HEK293T (cell line): ENCODE measurements around the gene MAST4.

Experiments used
- ARNT ChIP-seq: fragments of 450-650 bp; IDR thresholded peaks from 2 replicates; pipeline ENCODE4 v1.6.1; 2017; ENCODE audit warnings: mild to moderate bottlenecking
- BHLHE40 ChIP-seq: fragments of 450-650 bp; IDR thresholded peaks from 2 replicates; pipeline ENCODE4 v1.6.1; 2016; ENCODE audit warnings: mild to moderate bottlenecking, moderate library complexity, borderline replicate concordance
- ELF4 ChIP-seq: fragments of 450-650 bp; IDR thresholded peaks from 2 replicates; pipeline ENCODE4 v1.6.1; 2017; ENCODE audit warnings: antibody characterized with exemption
- FOXK2 ChIP-seq: fragments of 450-650 bp; IDR thresholded peaks from 2 replicates; pipeline ENCODE4 v1.6.1; 2016; ENCODE audit warnings: mild to moderate bottlenecking
- FOXM1 ChIP-seq: fragments of 450-650 bp; IDR thresholded peaks from 2 replicates; pipeline ENCODE4 v1.6.1; 2017; ENCODE audit warnings: mild to moderate bottlenecking, borderline replicate concordance
- L3MBTL2 ChIP-seq: fragments of 450-650 bp; conservative IDR thresholded peaks from 2 replicates; pipeline ENCODE4 v1.6.1; 2016; ENCODE audit warnings: mild to moderate bottlenecking
- LEF1 ChIP-seq: fragments of 450-650 bp; IDR thresholded peaks from 2 replicates; pipeline ENCODE4 v1.6.1; 2017; ENCODE audit warnings: mild to moderate bottlenecking, borderline replicate concordance
- NFRKB ChIP-seq: fragments of 450-650 bp; IDR thresholded peaks from 2 replicates; pipeline ENCODE4 v1.6.1; 2016; ENCODE audit warnings: mild to moderate bottlenecking, moderate library complexity
- PKNOX1 ChIP-seq: fragments of 450-650 bp; IDR thresholded peaks from 2 replicates; pipeline ENCODE4 v1.6.1; 2016
- SP1 ChIP-seq: fragments of 450-650 bp; IDR thresholded peaks from 2 replicates; pipeline ENCODE4 v1.6.1; 2017
- SUZ12 ChIP-seq: fragments of 450-650 bp; IDR thresholded peaks from 2 replicates; pipeline ENCODE4 v1.6.1; 2016; ENCODE audit warnings: mild to moderate bottlenecking
- TARDBP ChIP-seq: fragments of 450-650 bp; IDR thresholded peaks from 2 replicates; pipeline ENCODE4 v1.6.1; 2016
- ZNF384 ChIP-seq: fragments of 450-650 bp; IDR thresholded peaks from 2 replicates; pipeline ENCODE4 v1.6.1; 2016

DNA sequence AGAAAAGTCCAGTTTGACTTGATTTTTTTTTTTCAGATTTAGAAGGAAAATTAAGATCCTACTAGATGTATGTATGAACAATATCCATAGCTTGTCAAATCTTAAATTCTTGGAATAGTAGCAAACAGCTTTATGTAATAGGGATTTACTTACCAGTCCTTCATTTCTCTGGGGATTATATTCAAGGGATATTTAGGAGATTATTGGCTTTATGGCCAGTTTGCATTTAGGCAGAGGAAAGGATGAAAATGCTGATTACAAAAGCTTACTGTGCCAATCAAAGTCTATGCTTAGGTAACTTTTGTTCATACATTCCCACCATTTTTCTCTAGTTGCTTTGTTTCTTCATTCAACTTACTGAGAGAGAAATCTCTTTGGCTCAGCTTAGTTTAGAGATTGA is 47.9 kb downstream of the MAST4 start:
- TF ChIP-seq FOXK2 (no peak), L3MBTL2 (no peak), ARNT (no peak), ELF4 (no peak), TARDBP (no peak), ZNF384 (no peak), SP1 (no peak), PKNOX1 (no peak), NFRKB (no peak), LEF1 (no peak), FOXM1 (no peak), BHLHE40 (no peak), SUZ12 (no peak)
